Measurements from ENCODE around the gene ZNF697.
A peak's percentile ranks its signal among the peaks of the same experiment; 100 is the strongest.
"Not testable (repeated sequence)": the region's sequence is repeated elsewhere in the genome, so short reads cannot be mapped to it uniquely, and the experiment has no call there.

Gene ZNF697

GRCh38 chr1:119602789-119603188 is 45.3 kb downstream of the ZNF697 start:
- DNase-seq (ENCODE audit: low spot score), result not testable (repeated sequence)

- no peak for DNase-seq (ENCODE audit: low spot score)
Measured at GRCh38 chr1:119602169-119602568, 45.9 kb downstream of the ZNF697 start.

GRCh38 chr1:119600976-119601375 is 47.1 kb downstream of the ZNF697 start:
- no peak for DNase-seq (ENCODE audit: low spot score)

GRCh38 chr1:119600561-119600960 is 47.5 kb downstream of the ZNF697 start:
- no peak for DNase-seq (ENCODE audit: low spot score)

- peak; percentile 22 for DNase-seq (ENCODE audit: low spot score)
Measured at GRCh38 chr1:119595606-119596005, 52.5 kb downstream of the ZNF697 start.

- DNase-seq (ENCODE audit: low spot score), result no peak
Measured at GRCh38 chr1:119595168-119595567, 52.9 kb downstream of the ZNF697 start.

- no peak for DNase-seq (ENCODE audit: low spot score)
Measured at GRCh38 chr1:119594376-119594775, 53.7 kb downstream of the ZNF697 start.

- DNase-seq (ENCODE audit: low spot score), result no peak
Measured at GRCh38 chr1:119593805-119594204, 54.3 kb downstream of the ZNF697 start.

- DNase-seq (ENCODE audit: low spot score), result no peak
Measured at GRCh38 chr1:119590393-119590792, 57.7 kb downstream of the ZNF697 start.

GRCh38 chr1:119588621-119589020 is 59.4 kb downstream of the ZNF697 start:
- DNase-seq (ENCODE audit: low spot score), result no peak

GRCh38 chr1:119587341-119587740 is 60.7 kb downstream of the ZNF697 start:
- DNase-seq (ENCODE audit: low spot score), result no peak

GRCh38 chr1:119585801-119586200 is 62.3 kb downstream of the ZNF697 start:
- not testable (repeated sequence) for DNase-seq (ENCODE audit: low spot score)

- DNase-seq (ENCODE audit: low spot score), result peak; percentile 74
Measured at GRCh38 chr1:119582801-119583200, 65.3 kb downstream of the ZNF697 start.

GRCh38 chr1:119581076-119581475 is 67.0 kb downstream of the ZNF697 start:
- not testable (repeated sequence) for DNase-seq (ENCODE audit: low spot score)

GRCh38 chr1:119573886-119574285 is 74.2 kb downstream of the ZNF697 start:
- DNase-seq (ENCODE audit: low spot score), result no peak

- DNase-seq (ENCODE audit: low spot score), result not testable (repeated sequence)
Measured at GRCh38 chr1:119569930-119570622, 78.0 kb downstream of the ZNF697 start.
